Hematopoietic multipotent progenitor cell treated with erythropoietin and hydrocortisone succinate and interleukin-3 and kit ligand, for 17 days (in vitro differentiated cells): ENCODE results near the gene KCNQ1OT1.

Experiments
- DNase-seq: peaks from one replicate; pipeline ENCODE4 v3.0.0-alpha.2; 2015; ENCODE audit warnings: low spot score

Gene KCNQ1OT1

DNA sequence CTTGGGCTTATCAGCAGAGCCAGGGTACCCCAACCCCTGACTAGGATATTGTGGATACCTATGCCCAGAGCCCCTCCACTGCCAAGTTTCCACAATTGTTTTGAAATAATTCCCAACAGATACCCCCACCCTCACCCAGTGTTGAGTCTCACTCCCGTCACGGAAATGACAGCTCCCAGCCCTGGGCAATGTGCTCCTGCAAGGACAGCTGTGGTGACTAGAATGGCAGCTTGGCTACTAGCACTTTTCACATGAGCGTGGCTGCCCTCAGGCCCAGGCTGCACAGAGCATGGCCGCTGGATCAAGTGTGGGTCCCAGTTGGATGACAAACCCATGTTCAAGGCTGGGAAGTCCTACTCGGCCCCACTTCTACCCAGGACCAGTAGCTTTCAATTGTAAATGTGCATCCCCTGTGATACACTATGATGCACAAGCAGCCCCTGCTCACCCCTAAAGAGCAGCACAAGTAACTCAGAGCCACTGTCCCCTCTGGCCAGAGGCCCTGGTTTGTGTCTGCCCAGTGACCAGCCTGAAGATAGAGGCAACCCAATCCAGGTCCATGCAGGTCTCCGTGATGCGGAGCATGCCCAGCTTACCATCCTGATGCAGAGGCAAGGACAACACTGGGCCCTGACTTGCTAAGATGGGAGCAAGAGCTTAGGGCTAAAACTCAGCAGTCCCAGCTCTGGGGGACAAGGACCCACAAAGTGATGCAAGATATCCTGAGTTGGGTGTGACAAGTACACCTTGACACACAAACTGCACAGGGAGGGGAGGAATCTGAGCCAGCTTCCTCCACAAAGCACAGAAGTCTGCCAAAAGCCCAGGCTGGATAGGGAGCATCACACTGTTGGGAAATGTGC is 13.2 kb downstream of the KCNQ1OT1 start:
- no peak for DNase-seq

DNA sequence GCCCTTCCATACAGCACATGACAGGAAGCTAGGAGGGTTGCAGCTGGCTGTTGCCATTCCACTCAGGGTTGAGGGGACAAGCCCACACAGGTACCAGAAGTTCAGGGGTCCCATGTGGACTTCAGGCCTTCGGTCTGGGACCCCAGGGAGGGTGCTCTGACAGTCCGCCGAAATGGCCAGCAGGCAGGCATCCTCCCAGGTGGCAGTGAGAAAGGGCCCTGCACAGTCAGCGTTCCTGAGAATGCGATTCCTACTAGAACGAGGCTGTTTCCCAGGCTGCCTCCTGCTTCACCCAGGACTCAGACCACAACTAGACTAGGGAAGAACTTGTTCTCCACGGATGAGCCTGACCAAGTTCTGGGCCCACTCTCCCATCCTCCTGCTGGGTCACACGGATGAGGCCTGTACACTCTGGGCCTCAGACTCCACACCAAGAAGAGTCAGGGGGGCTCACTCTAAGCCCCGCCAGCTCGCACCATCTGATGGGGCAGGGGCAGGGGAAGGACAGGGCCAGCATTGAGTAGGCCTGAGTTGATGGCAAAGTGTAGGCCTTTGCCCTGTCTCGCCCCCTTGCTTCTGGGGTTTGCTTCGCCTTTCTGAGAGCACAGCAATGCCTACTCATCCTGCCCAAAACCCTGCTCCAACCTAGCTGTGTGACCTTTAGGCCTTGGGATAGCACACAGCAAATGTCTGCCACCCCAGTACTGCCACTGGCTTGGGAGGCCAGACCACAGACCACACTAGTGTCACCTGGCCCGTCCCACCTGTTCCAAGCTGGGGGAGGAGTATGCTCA is 14.0 kb downstream of the KCNQ1OT1 start:
- DNase-seq: no peak

DNA sequence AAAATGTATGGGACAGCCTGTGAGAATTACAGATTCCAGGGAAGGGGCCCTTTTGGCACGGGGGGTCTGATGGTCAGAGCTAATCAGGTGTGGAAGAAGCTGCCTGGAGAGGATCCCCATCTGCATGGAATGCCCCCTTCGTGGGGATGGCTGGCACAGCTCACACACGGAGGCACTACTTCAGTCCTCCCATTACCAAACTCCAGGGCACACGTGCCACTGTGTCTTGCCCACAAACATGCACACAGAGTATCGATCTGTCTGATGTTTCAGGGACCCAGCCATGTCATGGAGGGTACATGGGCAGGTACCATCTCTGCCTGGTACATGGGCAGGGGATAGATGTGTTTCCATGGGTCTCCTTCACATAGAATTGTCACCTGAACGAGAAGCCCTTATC is 14.7 kb downstream of the KCNQ1OT1 start:
- DNase-seq: no peak

DNA sequence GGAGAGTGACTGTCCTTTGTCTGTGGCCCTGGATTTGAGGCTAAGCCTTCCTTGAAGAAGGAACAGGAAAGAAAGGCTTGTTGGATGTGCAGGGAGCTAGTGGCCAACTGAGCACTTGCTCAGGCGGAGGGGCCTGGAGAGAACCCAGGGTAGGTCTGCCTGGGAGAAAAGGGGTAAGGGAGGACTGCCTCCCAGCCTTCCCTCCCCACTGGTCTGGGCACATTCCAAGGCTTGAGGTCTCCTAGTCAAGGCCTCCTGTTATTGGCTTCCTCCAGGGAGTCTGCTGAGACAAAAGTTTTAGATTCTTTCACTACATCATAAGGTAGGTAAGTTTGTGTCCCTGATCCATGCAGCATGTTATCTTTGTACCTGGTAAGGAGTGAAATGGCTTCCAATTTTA is 15.2 kb downstream of the KCNQ1OT1 start:
- DNase-seq: no peak

DNA sequence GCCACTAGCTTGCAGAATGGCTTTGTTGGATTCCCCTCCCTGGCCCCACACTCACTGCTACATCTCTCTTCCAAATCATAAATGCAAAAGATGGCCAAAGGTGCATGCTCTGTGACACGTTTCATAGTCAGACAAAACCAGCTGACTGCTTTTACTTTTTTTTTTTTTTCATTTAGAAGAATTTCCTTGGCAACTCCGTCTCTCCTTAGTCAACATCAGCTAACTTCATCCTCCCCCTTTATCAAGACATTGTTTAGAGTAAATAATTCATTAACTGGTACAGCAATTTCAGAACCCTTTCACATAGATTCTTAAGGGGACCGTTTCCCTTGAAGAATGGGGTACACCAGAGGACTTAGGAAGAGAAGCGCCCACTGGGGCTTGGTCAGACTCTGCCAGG is 16.0 kb downstream of the KCNQ1OT1 start:
- DNase-seq: no peak

DNA sequence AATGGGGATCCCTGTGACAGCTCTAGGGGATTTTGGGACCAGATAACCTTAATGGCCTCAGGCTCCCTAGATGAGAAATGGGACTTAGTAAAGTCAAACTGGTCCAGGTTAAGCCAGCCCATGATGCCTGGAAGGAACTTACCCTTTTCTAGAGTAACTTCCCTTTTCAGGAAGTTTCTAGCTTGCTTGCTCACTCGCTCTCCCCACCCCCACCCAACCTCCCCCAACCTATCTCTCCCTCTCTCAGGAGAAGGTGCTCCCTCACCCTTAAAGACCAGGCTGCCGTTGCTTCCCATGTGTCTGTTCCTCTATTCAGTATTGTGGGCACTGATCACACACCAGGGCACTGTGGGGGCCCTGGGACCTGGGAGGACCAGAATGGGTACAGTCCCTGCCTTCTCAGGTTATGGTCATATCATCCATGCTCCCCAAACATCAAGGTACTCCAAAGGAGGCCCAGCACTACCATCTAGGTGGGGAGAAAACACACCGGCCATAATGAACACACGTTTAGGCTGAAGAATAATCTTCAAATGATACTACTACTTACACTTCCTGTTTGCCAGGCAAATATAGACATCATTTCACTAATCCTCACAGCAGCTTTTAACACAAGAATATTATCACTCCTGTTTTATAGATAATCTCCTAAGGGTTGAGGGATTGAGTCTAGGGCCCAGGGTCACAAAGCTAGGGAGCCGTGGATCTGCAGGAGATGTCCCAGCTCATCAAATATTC is 18.2 kb downstream of the KCNQ1OT1 start:
- DNase-seq: no peak

DNA sequence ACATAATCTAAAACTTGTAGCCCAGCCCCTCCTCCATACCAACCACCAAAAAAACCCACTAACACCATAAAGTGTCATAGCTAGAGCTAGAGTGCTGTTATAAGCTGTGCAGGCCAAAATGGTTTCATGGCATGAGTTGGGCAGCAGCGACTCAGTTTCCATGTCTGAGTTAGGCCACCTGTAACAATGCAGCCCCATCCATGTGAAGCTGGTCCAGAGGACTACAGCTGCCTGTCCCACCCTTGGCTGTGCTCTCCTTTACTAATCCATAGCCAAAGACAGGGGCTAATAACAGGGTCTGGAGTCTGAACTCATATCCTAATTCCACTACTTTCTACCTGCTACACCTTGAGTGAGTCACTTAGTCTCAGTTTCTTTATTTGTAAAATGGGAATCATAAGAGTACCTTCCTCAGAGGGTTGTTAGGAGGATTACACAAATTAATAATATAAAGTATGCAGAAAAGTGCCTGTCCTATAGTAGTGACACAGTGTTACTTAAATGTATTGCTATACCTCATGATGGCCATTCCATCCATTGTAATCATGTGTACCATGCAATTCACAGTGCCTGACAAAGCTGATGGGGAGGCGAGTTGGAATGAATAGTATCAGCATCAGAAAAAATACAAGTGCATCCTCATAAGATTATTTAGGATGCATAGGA is 20.6 kb downstream of the KCNQ1OT1 start:
- DNase-seq: no peak

DNA sequence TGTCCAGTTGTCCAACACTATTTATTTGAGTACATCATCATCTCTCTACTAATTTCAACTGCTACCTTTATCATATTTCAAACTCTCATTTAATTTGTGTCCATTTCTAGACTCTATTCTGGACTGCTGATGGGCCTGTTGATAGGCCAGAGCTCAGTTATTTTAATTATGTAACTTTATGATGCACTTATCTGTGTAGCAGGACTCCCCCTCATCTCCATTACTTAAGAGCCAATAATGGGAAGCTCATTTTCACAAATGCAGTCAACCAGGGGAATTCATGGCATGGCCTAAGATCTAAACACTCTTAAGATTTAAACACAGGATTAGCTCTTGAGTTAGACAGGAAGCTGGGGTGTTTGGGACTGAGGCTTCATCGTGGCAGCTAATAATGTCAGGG is 21.4 kb downstream of the KCNQ1OT1 start:
- DNase-seq: no peak

DNA sequence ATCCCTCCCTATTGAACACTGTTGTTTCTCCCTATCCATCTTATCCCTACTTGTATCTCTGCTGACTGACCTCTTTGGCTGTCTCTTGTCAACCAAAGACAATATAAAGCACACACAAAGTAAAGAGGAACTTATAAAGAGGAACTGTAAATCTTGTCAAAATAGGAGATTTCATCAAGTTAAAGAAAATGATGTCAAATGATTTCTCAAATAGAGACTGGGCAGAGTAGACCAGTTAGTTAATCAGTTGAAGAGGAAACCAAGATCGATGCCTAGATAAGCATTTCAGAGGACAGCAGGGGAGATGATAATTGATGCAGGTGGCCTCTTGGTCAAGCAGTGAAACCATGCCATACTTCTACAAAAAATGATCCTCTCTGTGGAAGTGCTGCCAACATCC is 22.7 kb downstream of the KCNQ1OT1 start:
- no peak for DNase-seq

DNA sequence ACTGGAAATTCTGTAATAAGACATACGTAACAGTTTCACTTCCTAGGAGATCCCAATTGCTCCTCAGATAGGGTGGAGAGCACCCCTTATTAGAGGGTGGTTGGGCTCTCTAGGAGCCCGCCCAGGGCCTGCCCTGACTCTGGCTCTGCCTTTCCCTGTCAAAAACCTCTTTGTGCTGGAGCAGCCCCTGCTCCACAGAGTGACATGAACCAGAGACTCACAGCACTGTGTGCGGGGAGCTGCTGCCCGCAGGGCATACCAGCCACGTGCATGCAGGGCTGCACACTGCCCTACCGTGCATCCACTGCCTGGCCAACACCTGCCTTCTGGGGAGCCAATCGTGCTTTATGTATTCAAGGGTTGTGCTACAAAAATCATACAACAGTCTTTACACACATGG is 24.3 kb downstream of the KCNQ1OT1 start:
- DNase-seq: no peak

DNA sequence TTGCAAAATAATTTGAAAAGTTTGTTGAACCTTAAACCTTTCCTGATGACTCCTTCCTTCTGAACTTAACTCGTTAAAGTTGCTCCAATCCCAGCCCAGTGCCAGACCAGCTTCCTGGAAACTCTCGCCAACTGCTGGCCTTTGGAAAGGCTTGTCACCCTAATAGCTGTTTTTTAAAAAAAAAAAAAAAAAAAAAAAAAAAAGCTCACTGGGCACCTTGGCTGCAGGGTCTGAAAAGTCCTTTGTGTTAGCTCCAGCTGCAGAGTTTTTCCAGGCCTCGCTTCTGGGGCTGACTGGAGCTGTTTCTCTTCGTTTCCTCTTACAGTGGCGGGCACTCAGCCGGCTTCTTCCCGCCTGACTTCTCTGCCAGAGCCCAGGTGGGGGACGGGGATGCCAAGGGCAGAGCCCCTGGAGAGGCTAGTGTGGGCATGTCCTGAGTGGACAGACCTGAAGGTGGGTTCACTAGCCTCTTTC is 25.1 kb downstream of the KCNQ1OT1 start:
- no peak for DNase-seq

DNA sequence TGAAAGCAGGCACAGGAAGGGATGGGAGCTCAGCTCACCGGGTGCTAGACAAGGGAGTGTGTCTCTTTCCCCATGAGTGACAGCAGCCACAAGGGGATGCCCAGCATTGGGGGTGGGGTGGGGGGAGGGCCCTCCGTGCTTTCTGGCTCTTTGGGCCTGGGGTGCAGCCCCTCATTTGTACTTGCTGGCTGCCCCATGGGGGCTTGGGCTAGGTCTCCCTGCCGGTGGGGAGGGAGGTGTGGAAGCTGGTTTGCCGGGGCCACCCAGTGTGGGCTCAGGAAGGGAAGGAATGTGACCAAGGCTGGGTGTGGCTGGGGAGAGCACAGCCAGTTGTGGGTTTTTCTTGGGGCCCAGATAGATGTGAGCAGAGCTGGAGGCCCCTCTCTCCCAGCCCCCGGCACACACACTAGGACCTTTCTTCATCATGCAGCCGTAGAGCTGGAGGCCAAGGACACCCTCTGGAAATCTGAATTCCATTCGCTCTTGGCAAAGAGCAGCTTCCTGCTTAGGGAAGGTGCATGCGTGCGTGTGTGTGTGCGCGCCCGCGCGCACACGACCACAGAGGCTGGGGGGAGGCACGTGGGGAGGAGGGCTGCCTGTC is 25.8 kb downstream of the KCNQ1OT1 start:
- no peak for DNase-seq

DNA sequence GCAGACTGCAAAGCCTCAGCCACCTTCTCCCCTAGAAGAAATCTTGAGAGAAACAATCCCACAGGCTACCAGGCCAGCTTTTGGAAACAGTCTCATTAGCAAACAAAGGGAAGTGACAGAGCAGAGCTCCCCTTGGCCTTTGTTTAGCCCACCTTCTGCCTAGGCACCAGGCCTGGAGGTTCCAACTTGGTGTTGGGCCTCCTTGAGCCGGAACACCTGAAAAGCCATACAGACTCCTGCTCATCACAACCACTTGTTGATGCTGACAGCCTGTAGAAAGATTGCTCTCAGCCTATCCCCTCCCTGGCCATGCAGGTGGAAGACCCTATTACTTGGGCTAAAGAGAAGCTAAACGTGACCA is 26.6 kb downstream of the KCNQ1OT1 start:
- DNase-seq: no peak

DNA sequence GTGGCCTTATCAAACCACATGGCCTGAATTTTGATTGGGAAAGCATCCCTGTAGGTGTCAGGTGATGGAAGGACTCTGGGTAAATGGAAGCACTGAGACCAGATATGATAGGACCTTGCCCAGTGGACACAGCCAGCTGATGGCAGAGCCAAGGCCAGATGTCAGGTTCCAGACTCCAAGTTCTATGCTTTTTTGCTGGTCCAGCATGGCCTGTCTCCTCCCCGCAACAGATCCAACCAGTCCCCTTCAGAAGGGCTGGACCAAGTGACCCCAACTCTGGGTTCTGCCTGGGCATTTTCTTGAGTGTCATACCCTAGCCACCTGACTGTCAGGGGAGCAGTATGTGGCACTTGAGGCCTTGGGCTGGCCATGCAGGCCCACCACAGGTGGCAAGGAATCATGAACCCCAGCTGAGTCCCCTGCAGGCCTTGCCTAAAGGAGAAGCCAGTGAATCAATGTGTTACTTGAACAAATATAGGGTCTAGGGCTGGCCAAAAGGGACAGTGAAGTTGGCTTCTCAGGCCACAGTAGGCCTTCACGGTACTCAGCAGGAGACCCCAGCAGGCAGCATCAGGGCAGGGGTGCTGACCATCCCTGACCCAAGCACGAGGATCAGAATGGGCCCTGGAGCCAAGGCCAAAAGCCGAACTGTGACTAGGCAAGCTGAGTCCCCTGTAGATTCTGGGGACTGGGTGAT is 27.1 kb downstream of the KCNQ1OT1 start:
- DNase-seq: no peak

DNA sequence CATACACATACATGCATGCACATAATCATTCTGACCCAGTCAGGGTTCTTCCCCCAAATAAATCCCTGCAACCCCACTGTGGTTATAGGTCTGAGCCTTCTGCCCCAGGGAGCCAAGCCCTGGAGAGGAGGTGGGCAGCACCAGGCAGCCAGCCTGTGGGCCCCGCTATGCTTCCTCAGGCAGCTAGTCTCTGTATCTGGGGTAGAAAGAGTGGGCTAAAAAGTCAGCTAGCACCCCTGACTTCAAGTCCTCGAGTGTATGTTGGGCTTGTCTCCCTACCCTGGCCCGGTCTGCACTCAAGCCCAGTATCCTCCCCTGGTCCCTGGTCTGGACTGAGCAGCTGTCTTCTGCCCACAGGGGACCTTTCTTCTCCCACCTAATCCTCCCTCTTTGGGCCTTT is 28.0 kb downstream of the KCNQ1OT1 start:
- DNase-seq: no peak

DNA sequence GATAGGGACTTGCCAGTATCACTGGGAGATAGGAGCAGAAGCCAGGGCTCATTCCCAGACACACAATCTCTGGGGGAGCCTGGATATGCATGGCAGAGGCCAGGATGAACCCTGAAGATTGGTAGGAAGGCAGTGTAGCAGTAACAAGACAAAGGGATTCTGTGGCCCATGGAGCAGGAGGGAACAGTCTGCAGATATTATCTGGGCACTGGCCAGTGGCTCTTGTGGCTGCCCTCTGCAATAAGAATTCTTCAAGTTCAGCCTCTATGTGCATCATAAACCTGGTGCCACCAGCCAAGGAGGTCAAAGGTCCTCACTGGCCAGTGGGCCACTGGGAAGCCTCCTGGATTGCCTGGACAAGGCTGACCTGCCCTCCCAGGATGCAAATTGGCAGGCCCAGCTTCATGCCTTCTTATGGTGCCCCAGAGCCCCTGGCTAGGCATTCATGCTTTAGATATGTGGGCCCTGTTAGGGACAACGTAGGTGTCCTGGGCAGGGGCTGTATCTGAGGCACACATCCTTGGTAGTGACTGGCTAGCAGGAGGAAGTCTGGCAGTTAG is 29.2 kb downstream of the KCNQ1OT1 start:
- no peak for DNase-seq

DNA sequence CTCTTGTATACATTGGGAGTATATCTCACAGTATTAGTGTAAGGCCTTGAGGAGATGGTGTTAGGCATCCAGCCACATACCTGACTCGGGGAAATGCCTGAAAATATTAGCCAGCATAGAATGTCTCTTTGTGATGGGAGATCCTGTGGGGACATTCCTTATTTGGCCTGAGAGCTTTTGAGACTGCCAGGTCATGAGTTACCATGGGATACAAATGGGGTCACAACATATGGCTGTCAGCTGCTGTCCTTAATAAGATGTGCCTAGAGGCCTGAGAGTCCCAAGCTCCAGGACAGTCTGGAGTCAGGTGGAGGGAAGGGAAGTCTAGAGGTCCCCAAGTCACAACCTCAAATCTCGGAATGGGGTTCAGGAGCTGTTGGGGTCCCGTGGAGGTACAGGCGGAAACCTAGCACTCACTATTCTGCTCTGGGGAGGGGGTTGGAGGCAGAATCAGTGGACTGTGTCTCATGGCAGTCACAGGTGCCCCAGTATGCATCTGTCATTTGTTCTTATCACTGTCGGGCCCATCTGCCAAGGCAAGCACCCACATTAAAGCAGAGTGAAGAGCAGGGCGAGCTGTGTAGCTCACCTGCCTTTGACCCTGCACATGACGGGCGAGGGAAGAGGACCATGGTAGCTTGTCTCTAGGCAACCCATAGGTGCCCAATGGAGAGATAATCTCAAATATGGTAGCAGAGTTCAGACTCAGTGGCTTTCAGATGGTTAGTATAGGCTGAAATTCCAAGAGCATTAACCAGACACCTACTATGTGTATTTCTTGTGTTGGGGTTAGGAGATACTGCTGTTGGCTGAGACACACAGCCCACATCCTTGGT is 29.9 kb downstream of the KCNQ1OT1 start:
- DNase-seq: no peak

DNA sequence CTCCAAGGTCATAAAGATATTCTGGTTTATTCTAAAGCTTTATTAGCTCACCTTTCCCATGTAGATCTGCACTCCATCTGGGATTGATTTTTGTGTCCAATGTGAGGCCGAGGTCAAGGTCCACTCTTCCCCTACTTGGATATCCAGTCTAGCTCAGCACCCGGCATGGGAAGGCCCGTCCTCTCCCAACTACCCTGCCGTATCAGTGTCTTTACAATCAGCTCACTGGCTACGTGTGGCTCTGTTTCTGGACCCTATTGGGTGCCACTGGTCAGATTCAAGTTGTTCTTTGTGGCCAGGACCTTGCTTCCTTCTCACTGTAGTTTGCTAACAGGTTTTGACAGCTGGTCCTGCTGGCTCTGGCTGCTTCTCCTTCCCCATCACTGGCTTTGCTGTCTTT is 30.9 kb downstream of the KCNQ1OT1 start:
- DNase-seq: no peak

DNA sequence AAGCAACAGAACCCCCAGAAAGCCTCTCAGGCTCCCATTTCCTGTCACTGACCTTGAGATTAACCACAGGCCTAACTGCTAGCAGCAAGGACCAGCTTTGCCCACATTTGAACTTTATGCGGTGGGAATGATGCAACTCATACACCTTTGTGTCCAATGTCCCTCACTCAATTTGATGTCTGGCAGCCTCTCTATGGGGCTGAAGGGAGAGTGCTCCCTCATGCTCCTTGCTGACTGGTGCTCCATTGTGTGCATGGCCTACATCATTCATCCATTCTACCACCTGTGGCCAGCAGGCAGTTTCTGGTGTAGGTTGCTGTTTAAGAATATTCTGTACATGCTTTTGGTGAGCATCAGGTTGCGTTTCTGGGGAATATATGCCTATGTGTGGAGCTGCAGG is 31.9 kb downstream of the KCNQ1OT1 start:
- DNase-seq: no peak
